Measurements from ENCODE around the gene CALHM2. TPM values are rescaled to one million over a fixed set of nuclear protein-coding genes. Genes with fewer than 3 reads are reported as not detected.

CALHM2 gene
- total and polyA plus RNA-seq, 5 donors from 2014 or later: 26.1 to 72.4 (median 40.0) TPM

GRCh38 chr10:103481974-103482531, 29.9 kb upstream of the CALHM2 start:
- H3K4me3 ChIP-seq (ENCODE audit: low read depth, low read length): no peak overlapping the region
- Mint-ChIP-seq H3K27ac (peak overlapping the region in 1 of 3 donors; percentile 39), H3K4me3 (no peak overlapping the region), H3K4me1 (peaks cover 0 to 11% (median 9%) of the 10 kb centered on the region in 4 donors), H3K27me3 (no peaks in the 10 kb centered on the region), H3K9me3 (no peaks in the 10 kb centered on the region), H3K36me3 (no peaks in the 10 kb centered on the region)
- no peaks in the 10 kb centered on the region for H3K27me3 ChIP-seq (ENCODE audit: control insufficient read depth, insufficient read depth, low read length)
- ATAC-seq (ENCODE audit: low read depth in 2 of 2) (peak; percentile 77 to 81), DNase-seq (peak in 2 of 3 donors; percentile 72 to 87)
- no peaks in the 10 kb centered on the region for H3K9me3 ChIP-seq (ENCODE audit: control insufficient read depth in 2 of 2, low read length in 2 of 2)
- H3K27ac ChIP-seq (ENCODE audit: insufficient read depth, low read length, poor library complexity, severe bottlenecking): no peak overlapping the region
- H3K36me3 ChIP-seq (ENCODE audit: control insufficient read depth, insufficient read depth, low read length): no peaks in the 10 kb centered on the region
- no peaks in the 10 kb centered on the region for H3K4me1 ChIP-seq (ENCODE audit: control insufficient read depth, insufficient read depth, low read length, poor library complexity, severe bottlenecking)

- ATAC-seq (ENCODE audit: low read depth in 2 of 2): no peak
- DNase-seq: no peak
- Histone ChIP-seq H3K4me1 (ENCODE audit: control insufficient read depth, insufficient read depth, low read length, poor library complexity, severe bottlenecking) (no peaks in the 10 kb centered on the region), H3K27me3 (ENCODE audit: control insufficient read depth, insufficient read depth, low read length) (no peaks in the 10 kb centered on the region), H3K36me3 (ENCODE audit: control insufficient read depth, insufficient read depth, low read length) (no peaks in the 10 kb centered on the region), H3K4me3 (ENCODE audit: low read depth, low read length) (no peak overlapping the region), H3K9me3 (ENCODE audit: control insufficient read depth in 2 of 2, low read length in 2 of 2) (no peaks in the 10 kb centered on the region), H3K27ac (ENCODE audit: insufficient read depth, low read length, poor library complexity, severe bottlenecking) (no peak overlapping the region)
- Mint-ChIP-seq H3K27ac (no peak overlapping the region), H3K27me3 (no peaks in the 10 kb centered on the region), H3K4me3 (no peak overlapping the region), H3K9me3 (no peaks in the 10 kb centered on the region), H3K36me3 (no peaks in the 10 kb centered on the region), H3K4me1 (peaks cover 0 to 11% (median 5%) of the 10 kb centered on the region in 4 donors)
Measured at GRCh38 chr10:103480521-103480920, 28.4 kb upstream of the CALHM2 start.

GRCh38 chr10:103479135-103479534, 27.0 kb upstream of the CALHM2 start, which contains the start of gene CALHM3:
Gene CALHM3 (minus strand): TSS chr10:103479240. CDS start chr10:103479032, 208 bp downstream.
- Mint-ChIP-seq H3K27ac (peak within 1 kb of the TSS in 1 of 3 donors; percentile 13), H3K4me1 (peaks cover 0 to 11% (median 5%) of the 10 kb centered on the region in 4 donors), H3K27me3 (peaks cover under 1% of the 10 kb centered on the region), H3K4me3 (no peak within 1 kb of the TSS), H3K9me3 (no peaks in the 10 kb centered on the region), H3K36me3 (no peaks in the 10 kb centered on the region)
- no peak for ATAC-seq (ENCODE audit: low read depth in 2 of 2)
- no peaks in the 10 kb centered on the region for H3K9me3 ChIP-seq (ENCODE audit: control insufficient read depth in 2 of 2, low read length in 2 of 2)
- H3K27ac ChIP-seq (ENCODE audit: insufficient read depth, low read length, poor library complexity, severe bottlenecking): no peak within 1 kb of the TSS
- no peaks in the 10 kb centered on the region for H3K4me1 ChIP-seq (ENCODE audit: control insufficient read depth, insufficient read depth, low read length, poor library complexity, severe bottlenecking)
- DNase-seq: no peak
- no peak within 1 kb of the TSS for H3K4me3 ChIP-seq (ENCODE audit: low read depth, low read length)
- no peaks in the 10 kb centered on the region for H3K36me3 ChIP-seq (ENCODE audit: control insufficient read depth, insufficient read depth, low read length)
- no peaks in the 10 kb centered on the region for H3K27me3 ChIP-seq (ENCODE audit: control insufficient read depth, insufficient read depth, low read length)

GRCh38 chr10:103478671-103479070, 26.5 kb upstream of the CALHM2 start:
- Mint-ChIP-seq H3K4me3 (no peak overlapping the region), H3K36me3 (no peaks in the 10 kb centered on the region), H3K27ac (no peak overlapping the region), H3K27me3 (peaks cover 4% of the 10 kb centered on the region), H3K9me3 (no peaks in the 10 kb centered on the region), H3K4me1 (peaks cover 0 to 11% (median 7%) of the 10 kb centered on the region in 4 donors)
- no peaks in the 10 kb centered on the region for H3K4me1 ChIP-seq (ENCODE audit: control insufficient read depth, insufficient read depth, low read length, poor library complexity, severe bottlenecking)
- H3K4me3 ChIP-seq (ENCODE audit: low read depth, low read length): no peak overlapping the region
- no peaks in the 10 kb centered on the region for H3K27me3 ChIP-seq (ENCODE audit: control insufficient read depth, insufficient read depth, low read length)
- no peaks in the 10 kb centered on the region for H3K36me3 ChIP-seq (ENCODE audit: control insufficient read depth, insufficient read depth, low read length)
- H3K9me3 ChIP-seq (ENCODE audit: control insufficient read depth in 2 of 2, low read length in 2 of 2): no peaks in the 10 kb centered on the region
- no peak for ATAC-seq (ENCODE audit: low read depth in 2 of 2)
- no peak for DNase-seq
- H3K27ac ChIP-seq (ENCODE audit: insufficient read depth, low read length, poor library complexity, severe bottlenecking): no peak overlapping the region

GRCh38 chr10:103476046-103476768, 24.0 kb upstream of the CALHM2 start:
- ATAC-seq (ENCODE audit: low read depth in 2 of 2): no peak
- Histone ChIP-seq H3K4me3 (ENCODE audit: low read depth, low read length) (no peak overlapping the region), H3K27ac (ENCODE audit: insufficient read depth, low read length, poor library complexity, severe bottlenecking) (no peak overlapping the region), H3K9me3 (ENCODE audit: control insufficient read depth in 2 of 2, low read length in 2 of 2) (no peaks in the 10 kb centered on the region), H3K27me3 (ENCODE audit: control insufficient read depth, insufficient read depth, low read length) (no peaks in the 10 kb centered on the region), H3K36me3 (ENCODE audit: control insufficient read depth, insufficient read depth, low read length) (no peaks in the 10 kb centered on the region), H3K4me1 (ENCODE audit: control insufficient read depth, insufficient read depth, low read length, poor library complexity, severe bottlenecking) (peaks cover 16% of the 10 kb centered on the region)
- no peaks in the 10 kb centered on the region for H3K36me3 Mint-ChIP-seq
- no peak overlapping the region for H3K4me3 Mint-ChIP-seq
- H3K27ac Mint-ChIP-seq: peak overlapping the region in 1 of 3 donors; percentile 44
- H3K9me3 Mint-ChIP-seq: no peaks in the 10 kb centered on the region
- DNase-seq: peak in 1 of 3 donors; percentile 43
- peaks cover 0 to 22% (median 12%) of the 10 kb centered on the region in 4 donors for H3K4me1 Mint-ChIP-seq
- H3K27me3 Mint-ChIP-seq: peaks cover 4% of the 10 kb centered on the region

- no peaks in the 10 kb centered on the region for H3K27me3 ChIP-seq (ENCODE audit: control insufficient read depth, insufficient read depth, low read length)
- H3K4me3 Mint-ChIP-seq: peak overlapping the region in 1 of 4 donors; percentile 33
- peaks cover 7% of the 10 kb centered on the region for H3K27me3 Mint-ChIP-seq
- no peak for DNase-seq
- no peak overlapping the region for H3K4me3 ChIP-seq (ENCODE audit: low read depth, low read length)
- H3K27ac Mint-ChIP-seq: peak overlapping the region in 1 of 3 donors; percentile 44
- peaks cover 0 to 29% (median 19%) of the 10 kb centered on the region in 4 donors for H3K4me1 Mint-ChIP-seq
- no peaks in the 10 kb centered on the region for H3K9me3 Mint-ChIP-seq
- no peaks in the 10 kb centered on the region for H3K36me3 Mint-ChIP-seq
- H3K27ac ChIP-seq (ENCODE audit: insufficient read depth, low read length, poor library complexity, severe bottlenecking): no peak overlapping the region
- no peaks in the 10 kb centered on the region for H3K36me3 ChIP-seq (ENCODE audit: control insufficient read depth, insufficient read depth, low read length)
- peaks cover 24% of the 10 kb centered on the region for H3K4me1 ChIP-seq (ENCODE audit: control insufficient read depth, insufficient read depth, low read length, poor library complexity, severe bottlenecking)
- no peaks in the 10 kb centered on the region for H3K9me3 ChIP-seq (ENCODE audit: control insufficient read depth in 2 of 2, low read length in 2 of 2)
- no peak for ATAC-seq (ENCODE audit: low read depth in 2 of 2)
Measured at GRCh38 chr10:103475437-103475836, 23.3 kb upstream of the CALHM2 start.

- H3K9me3 Mint-ChIP-seq: no peaks in the 10 kb centered on the region
- ATAC-seq (ENCODE audit: low read depth in 2 of 2): no peak
- H3K4me3 Mint-ChIP-seq: peak overlapping the region in 2 of 4 donors; percentile 38 to 69
- Histone ChIP-seq H3K9me3 (ENCODE audit: control insufficient read depth in 2 of 2, low read length in 2 of 2) (no peaks in the 10 kb centered on the region), H3K27ac (ENCODE audit: insufficient read depth, low read length, poor library complexity, severe bottlenecking) (no peak overlapping the region), H3K4me3 (ENCODE audit: low read depth, low read length) (no peak overlapping the region), H3K27me3 (ENCODE audit: control insufficient read depth, insufficient read depth, low read length) (no peaks in the 10 kb centered on the region), H3K36me3 (ENCODE audit: control insufficient read depth, insufficient read depth, low read length) (no peaks in the 10 kb centered on the region), H3K4me1 (ENCODE audit: control insufficient read depth, insufficient read depth, low read length, poor library complexity, severe bottlenecking) (peaks cover 25% of the 10 kb centered on the region)
- H3K27ac Mint-ChIP-seq: peak overlapping the region in 2 of 3 donors; percentile 6 to 71
- H3K4me1 Mint-ChIP-seq: peaks cover 0 to 42% (median 30%) of the 10 kb centered on the region in 4 donors
- H3K27me3 Mint-ChIP-seq: peaks cover 10% of the 10 kb centered on the region
- DNase-seq: no peak
- H3K36me3 Mint-ChIP-seq: no peaks in the 10 kb centered on the region
Measured at GRCh38 chr10:103474077-103474476, 21.9 kb upstream of the CALHM2 start.

Measured in CD4-positive, CD25-positive, alpha-beta regulatory T cell (primary cell).